Measurements from ENCODE around the gene BTBD9.

The BTBD9 gene

DNA sequence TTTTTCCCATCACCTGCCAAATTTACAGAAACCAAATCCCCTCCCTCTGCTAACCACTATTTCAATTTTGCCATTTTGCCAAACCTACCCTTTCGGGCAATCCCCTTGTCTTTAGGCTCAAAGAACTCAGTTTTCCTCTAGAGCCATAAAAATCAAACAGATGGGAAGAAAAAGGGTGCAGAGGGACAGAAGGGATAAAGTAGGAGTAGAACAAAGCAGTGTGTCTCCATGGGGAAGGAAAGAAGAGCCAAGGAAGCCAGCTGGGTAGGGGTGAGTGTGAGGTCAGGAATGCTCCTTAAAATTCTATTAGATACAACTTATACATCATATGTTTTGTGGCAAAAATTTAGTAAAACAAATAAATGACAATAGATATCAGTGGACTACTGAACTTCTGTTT is 316.5 kb downstream of the BTBD9 start:
- no peak for DNase-seq

DNA sequence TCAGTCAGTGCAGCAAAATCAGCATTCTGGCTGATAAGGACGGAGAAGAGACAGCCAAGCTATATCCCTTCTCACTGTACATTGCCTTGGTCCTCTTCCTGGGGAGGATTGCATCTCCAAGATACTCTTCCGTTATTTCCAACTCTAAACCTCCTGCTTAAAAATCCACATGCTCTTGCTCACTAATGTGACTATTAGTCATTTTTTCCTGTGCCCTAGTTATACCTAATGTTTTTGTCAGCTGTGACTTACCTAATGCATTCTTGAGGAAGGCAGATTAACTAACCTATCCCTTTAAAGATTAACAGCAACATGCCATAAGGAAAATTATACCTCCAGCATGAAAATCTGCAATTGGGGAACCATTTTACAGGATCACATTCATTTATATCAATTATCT is 317.6 kb downstream of the BTBD9 start:
- DNase-seq: no peak

DNA sequence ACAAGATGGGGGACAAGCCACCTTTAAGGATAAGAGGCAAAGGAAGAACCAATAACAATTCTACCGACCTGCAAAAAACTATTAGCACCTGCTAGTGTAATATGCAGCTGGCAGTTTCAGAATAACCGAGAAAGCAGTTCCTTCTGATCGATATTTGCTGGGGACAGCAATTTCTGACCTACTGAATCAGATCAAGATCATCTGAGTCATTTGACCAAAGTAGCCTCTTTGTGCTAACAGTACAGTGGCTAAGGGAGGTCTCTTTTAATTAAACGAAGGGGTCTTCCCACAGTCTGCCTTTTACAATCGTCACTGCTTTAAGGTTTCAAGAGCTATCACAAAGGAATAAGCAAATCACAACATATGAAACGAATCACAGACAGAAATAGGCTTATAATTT is 318.9 kb downstream of the BTBD9 start:
- DNase-seq: no peak

DNA sequence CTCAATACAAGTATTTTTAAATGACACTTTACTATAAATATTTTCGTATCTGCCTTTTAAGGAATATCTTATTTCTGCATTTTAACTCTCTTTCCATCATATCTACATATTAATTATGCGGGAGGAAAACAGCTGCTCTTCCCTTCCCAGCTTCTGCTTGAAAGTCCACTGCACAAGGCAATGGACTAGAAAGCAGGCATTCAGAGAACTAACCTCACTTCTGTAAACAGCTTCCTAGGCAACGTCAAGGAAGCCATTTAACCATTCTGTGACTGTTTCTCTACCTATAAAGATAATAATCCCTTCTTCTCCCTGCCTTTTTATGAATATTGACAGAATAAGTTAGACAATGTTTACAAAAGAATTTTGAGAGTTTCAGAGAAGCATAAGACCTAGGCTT is 319.4 kb downstream of the BTBD9 start:
- no peak for DNase-seq

DNA sequence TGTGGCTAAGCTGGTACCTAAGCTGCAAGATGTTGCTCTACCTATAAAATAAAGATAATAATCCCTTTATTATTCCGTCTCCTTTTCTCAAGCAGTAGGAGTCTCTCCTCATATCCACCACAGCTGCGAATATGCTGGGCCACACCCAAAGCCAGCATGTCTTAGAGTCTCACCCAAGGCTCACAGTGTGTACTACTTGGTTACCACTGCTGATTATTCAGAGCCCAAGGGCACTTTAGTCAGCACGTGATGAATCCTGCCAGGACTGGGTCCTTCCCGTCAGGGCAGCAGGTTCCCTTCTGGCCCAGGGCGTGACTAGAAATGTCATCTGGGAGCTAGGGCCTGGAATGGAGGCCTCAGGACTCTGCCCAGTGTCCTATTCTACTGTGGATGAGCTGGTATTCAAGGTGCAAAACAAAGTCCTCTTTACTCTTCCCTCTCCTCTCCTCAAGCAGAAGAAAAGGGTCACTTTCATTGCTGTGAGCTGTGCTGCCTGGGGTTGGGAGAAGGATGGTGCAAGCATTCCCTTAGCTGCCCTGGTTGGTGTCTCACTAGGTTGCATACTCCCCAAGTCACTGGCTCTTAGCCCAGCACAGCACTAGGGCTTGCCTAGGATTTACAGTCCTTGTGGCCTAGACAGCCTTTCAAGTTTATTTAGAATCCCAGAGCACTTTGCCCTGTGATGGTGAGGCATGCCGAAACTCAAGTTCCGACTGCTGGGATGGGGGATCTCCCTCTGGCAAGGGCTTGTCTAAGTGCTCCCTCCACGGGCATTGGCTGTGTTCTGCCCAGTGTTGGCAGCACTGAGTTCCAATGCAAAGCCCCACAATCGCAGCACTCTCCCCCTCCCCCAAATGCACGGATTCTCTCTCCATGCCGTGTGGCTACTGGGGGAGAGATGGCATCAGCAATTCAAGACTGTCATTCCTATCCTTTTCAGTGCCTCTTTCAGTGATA is 320.2 kb downstream of the BTBD9 start:
- no peak for DNase-seq

DNA sequence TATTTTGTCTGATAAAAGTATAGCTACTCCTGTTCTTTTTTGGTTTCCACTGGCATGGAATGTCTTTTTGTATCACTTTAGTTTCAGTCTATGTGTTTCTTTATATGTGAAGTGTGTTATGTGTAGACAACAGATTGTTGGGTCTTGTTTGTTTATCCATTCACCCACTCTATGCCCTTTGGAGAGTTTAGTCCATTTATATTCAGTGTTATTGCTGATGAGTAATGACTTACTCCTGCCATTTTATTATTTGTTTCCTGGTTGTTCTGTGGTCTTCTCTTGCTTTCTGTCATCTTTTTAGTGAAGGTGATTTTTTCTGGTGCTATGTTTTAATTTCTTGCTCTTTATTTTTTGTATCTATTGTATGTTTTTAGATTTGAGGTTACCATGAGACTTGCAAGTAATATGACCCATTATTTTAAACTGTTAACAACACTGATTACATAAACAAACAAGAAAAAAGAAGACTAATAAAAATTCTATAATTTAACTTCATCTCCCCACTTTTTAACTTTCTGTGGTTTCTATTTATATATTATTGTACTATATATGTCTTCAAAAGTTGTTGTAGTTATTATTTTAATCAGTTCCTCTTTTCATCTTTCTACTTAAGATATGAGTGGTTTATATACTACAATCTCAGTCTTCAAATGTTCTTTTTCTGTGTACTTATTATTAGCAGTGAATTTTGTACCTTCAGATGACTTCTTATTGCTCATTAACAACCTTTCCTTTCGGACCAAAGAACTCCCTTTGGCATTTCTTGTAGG is 323.4 kb downstream of the BTBD9 start:
- DNase-seq: no peak

DNA sequence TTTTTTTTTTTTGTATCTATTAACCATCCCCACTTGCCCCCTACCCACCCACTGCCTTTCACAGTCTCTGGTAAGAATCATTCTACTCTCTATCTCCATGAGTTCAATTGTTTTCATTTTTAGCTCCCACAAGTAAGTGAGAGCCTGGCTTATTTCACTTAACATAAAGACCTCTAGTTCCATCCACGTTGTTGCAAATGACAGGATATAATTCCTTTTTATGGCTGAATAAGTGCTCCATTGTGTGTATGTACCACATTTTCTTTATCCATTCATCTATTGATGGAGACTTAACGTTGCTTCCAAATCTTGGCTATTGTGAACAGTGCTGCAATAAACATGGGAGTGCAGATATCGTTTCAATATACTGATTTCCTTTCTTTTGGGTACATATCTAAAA is 328.5 kb downstream of the BTBD9 start:
- no peak for DNase-seq

DNA sequence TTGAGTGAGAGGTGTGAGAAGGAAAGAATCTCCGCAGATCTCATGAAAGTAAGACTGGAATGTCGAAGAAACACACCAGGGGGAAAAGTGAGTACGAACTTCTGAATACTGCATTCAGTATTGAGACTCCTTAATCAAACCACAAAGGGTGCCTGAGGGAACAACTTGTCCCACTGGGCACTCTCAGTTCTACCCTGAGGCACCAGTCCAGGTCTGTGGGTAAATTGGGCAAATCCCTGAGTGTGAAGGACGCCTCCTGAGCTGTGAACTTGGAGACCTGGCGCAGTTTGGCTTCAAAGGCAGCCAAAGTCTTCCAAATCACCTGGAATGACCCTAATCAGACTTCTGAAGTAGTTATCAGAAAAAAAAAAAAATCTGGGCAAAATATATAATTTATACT is 329.7 kb downstream of the BTBD9 start:
- DNase-seq: no peak

DNA sequence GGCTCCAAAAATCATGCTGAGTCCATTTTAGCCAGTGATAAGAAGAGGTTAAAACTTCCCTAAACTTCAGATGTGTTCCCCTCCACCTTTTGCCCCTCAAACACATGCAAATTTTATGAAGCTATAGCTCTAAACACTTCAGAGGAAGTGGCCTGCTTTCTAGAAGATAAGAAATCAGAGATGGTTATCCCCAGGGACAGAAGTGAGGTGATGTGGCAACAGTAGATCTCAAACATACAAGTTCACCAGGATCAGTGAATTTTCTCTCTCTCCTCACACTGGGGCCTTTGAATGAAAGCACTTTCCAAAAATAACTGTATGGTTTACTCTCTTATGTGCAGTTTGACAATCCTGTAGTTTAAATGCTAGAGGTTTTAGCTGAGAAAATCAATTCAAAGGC is 332.0 kb downstream of the BTBD9 start:
- DNase-seq: no peak

DNA sequence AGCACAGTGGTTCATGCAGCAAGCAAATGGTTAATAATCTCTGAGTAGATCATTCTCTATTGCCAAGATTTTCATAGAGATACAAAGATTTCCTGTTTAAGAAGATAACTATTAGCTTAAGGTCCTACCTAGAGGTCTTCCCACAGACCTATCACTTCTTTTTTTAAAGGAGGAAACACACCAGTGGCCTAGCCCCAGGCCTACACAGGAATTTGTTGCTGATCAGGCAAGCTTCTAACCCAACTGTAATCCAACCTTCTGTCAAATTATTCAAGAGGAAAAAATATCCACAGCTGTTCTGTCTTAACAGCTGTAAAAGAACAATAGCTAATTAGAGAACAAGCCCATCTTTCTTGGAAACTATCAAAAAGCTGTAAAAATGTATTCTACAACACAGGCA is 332.8 kb downstream of the BTBD9 start:
- no peak for DNase-seq

DNA sequence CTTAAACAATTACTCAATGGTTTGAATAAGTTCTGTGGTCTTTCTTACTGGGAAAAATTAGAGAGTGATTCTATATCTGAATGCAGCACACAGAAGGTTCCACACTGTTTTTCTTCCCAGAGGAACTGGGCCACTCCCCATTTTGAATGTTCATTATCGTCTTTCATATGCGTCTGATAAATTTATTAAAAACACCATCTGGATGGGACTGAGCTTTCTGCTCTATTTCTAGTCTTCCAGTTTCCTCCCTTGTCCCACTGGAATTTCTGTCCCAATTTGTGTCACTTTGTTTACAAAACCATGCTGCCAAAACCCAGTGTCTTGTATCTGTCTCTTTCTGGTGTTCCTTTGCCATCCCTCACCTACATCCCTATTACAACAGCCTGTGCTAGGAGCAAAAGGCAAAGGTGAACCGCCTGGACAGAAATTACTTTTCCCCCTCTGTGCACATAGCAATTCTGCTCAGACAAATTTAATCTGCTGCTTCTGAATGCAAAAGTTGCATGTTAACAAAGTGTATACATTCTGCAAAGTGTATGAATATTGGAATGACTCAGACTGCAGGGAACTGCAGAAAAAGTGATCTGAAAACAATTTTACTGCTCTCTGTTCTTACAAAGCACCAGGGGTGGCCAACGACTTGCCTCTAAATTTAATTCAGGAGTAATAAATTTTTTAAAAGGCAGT is 333.6 kb downstream of the BTBD9 start:
- no peak for DNase-seq

DNA sequence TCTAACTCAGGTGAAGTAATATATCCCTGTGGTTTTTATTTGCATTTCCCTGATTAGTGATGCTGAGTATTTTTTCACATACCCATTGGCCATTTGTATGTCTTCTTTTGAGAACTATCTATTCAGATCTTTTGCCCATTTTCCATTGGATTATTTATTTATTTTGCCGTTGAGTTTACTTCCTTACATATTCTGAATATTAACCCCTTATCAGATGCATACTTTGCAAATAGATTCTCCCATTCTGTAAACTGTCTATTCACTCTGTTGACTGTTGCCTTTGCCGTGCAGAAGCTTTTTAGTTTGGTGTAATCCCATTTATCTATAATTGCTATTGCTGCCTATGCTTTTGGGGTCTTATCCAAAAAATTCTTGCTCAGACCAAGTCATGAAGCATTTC is 336.9 kb downstream of the BTBD9 start:
- no peak for DNase-seq

DNA sequence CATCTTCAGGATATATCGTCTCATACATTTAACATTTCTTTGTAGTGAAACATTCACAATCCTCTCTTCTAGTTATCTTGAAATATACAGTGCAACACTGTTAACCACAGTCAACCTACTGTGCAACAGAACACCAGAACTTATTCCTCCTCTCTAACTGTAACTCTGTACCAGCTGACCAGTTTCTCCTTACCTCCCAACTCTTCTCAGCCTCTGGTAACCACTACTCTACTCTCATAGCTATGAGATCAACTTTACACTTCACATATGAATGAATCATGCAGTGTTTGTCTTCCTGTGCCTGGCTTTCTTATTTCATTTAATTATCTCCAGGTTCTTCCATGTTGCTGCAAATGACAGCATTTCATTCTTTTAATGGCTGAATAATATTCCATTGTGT is 337.6 kb downstream of the BTBD9 start:
- no peak for DNase-seq

DNA sequence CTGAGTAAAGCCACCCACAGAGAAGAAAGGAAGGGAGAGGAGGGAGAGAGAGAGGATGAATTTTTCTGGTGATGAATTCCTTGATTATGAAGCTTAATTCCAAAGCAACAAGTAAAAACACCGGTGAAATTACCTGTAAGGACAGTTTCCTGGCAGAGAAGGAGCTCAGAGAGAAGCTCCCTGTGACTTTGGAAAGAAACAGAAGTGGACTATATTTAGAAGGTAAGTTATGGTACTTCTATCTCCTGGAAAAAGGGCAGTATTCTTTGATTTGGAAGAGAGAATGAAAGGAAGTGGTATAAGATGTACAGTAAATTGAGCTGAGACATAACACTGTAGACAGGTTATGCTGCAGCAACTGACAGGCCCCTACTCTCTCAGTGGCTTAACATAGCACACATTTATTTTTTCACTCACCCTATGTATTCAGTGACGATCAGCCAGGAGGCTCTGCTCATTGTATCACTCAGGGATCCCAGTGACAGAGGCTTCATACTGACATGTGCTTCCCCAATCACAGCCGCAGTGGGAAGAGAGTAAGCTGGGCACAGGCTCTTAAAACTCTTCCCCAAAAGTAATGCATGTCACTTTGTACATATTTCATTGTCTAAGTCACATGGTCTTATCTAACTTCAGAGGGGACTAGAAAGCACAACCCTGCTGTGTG is 349.5 kb downstream of the BTBD9 start:
- no peak for DNase-seq

DNA sequence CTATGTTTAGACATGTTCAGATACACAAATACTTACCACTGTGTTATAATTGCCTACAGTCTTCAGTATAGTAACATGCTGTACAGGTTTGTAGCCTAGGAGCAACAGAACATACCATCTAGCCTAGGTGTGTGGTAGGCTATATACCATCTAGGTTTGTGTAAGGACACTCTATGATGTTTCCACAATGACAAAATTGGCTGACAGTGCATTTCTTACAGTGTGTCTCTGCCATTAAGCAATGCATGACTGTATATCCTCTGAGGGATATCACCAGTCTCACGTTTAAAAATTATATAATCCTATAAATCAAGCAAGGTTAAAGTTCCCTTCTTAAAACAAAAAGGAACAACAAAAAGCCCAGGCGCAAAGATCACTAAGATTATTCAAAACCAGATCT is 352.2 kb downstream of the BTBD9 start:
- no peak for DNase-seq

DNA sequence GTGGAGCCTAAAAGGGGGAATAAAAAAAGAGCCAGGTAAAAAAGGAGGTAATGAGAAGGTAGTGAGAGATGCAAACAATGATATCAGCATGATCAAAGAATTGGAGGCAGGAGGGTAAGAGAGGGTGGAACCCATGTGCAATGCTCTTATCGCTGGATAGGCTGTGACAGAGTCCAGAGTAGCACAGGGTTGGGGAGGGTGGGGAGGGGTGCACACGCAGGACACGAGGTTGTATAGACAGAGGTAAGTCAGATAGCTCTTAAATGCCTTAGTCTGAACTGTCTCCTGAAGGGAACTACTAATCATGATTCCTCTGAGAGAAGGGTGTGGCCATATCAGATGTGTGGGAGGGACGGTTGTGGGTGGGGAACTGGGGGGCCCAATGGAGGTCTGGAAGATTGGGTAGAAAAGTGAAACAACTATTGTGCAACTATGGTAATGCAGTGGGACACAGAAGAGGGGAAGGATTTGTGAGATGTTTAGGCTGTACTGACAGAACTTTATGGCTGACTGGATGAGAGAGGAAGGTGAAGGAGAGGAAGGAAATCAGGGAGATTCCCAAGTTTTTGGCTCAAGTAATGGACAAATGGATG is 354.8 kb downstream of the BTBD9 start:
- DNase-seq: no peak

DNA sequence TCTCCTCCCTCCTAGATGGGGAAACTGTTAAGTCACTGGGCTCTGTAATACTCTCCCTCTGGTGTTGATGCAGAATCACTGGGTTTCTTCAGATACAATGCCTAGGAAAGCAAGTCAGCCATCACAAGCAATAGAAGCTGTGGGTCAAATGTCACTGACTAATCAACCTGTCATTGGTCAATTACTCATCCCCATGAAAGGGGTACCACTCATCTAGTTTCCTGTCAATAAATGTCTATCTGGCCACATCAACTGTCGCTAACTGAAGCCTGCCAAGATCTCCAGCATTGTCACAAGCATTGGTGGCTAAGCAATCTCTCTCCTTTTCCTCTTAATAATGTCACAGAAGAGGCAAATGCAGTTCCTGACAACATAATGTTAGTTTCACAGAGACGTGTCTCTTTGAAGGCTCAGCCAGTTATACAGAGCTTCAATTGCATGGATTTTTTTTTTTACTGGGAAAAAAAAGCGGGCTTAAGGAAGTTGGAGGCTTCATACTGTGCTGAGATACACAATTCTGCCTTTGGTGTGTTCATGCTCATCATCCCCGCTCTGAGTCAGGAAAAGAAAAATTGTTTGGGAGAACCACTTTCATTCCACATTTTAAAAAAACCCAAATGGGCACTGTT is 355.9 kb downstream of the BTBD9 start:
- DNase-seq: no peak

DNA sequence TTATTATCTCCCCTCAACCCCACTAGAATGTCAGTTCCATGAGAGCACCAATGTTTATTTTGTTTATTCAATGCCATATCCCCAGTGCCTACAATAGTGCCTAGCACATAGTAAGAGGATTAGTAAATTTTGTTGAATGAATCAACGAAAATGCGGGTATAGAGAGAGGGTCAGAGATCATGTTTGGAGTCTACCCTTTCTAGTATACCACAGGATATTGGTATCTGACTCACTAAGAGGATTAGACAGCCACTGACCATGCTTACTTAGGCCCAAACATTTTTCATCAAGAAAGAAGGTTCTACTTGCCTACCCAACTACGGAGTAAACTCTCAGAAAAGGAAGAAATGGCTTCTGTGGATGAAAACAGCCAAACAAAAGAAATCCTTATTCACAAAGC is 356.8 kb downstream of the BTBD9 start:
- DNase-seq: no peak

DNA sequence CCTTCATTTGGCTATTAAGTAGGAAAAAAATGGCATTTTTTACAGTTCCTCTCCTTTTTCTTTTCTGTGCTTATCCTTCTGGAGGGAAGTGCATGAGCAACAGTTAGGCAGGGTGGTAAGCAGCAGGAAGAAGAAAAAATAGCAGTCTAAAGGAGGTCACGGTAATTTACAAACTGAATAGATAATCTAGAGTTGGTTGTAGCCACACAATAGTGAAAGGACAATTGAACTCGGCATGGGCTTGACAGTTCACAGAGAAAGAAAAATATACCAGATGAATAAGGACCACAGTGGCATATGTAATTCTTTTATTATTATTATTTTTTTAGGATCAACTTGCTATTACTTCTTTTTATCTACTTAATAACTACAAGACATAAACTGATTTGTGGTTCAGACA is 358.6 kb downstream of the BTBD9 start:
- DNase-seq: no peak

DNA sequence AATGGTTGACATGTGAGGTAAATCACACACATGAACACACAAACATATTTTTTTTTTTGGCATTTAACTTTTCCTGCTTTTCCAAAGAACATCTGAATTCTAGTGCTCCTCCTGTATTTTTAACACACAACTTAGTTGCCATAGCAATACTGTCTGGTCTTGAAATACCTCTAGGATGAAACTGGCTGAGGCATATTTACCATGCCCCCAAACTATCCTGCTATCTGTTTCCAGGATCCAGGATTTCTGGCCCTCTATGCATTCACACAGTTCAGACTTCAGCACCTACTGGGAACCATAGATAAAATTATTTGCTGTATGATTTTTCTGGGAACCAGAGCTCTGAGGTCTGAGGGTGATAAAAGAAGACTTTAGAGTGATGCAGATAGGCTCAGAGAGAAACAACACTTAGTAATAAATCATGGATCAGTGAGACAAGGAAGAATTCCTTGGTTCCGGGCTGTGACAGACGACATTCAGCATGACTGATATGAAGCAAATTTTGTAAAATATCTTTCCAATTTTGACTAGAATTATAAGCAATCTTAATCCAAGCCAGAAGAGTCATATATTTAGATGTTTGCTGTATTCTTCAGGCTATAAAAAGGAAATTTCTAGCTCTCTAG is 359.7 kb downstream of the BTBD9 start:
- DNase-seq: no peak

DNA sequence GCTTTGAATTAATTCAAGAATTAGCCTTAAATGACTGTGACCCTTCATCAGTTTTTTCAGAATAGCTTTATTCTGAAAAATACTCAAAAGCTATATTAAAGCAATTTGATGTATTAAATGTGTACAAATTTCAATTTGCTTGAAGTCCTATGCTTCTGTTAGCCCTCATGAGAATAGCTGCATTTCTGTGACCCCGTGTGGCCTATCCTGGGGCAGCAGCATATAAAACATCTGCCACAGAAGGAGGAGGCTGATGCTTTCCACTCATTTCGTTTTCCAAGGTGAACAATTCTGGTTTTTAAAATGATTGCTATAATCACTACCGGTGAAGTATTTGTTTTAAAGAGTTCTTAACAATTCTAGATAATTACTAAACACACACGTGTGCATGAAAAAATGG is 360.3 kb downstream of the BTBD9 start:
- no peak for DNase-seq

DNA sequence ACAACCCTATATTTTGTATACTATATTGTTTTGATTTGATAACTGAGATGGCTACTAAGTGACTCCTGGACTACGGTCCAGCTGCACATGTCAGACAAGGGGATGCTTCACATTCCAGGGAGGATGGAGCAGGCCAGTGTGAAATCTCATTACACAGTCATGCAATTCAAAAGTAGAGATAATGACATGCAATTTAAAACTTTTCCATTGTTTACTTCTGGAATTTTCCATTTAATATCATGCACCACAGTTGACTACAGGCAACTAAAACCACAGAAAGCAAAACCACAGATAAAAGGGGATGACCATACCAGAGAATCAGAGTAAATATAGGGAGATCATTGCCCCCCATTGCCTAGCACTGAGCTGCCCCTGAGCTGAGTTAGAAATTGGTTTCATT is 366.4 kb downstream of the BTBD9 start:
- no peak for DNase-seq

Data from NCI-H187 (cell line).